ENCODE data around the gene PFKFB1.
"Not testable (repeated sequence)": the region's sequence is repeated elsewhere in the genome, so short reads cannot be mapped to it uniquely, and the experiment has no call there.

Gene PFKFB1

GRCh38 chrX:54992911-54993622 lies 921 bp downstream of the PFKFB1 start:
- DNase-seq: no peak

GRCh38 chrX:54991706-54992105 lies 2.3 kb downstream of the PFKFB1 start:
- DNase-seq: no peak

GRCh38 chrX:54983306-54983705 lies 10.7 kb downstream of the PFKFB1 start:
- not testable (repeated sequence) for DNase-seq

- DNase-seq: no peak
Measured at GRCh38 chrX:54980334-54980733, 13.7 kb downstream of the PFKFB1 start.

- DNase-seq: no peak
Measured at GRCh38 chrX:54979432-54979831, 14.6 kb downstream of the PFKFB1 start.

- DNase-seq: no peak
Measured at GRCh38 chrX:54978448-54978847, 15.5 kb downstream of the PFKFB1 start.

- DNase-seq: no peak
Measured at GRCh38 chrX:54977387-54977786, 16.6 kb downstream of the PFKFB1 start.

- no peak for DNase-seq
Measured at GRCh38 chrX:54964766-54965497, 29.1 kb downstream of the PFKFB1 start.

- no peak for DNase-seq
Measured at GRCh38 chrX:54961750-54962149, 32.2 kb downstream of the PFKFB1 start.

- DNase-seq: no peak
Measured at GRCh38 chrX:54950730-54951375, 43.1 kb downstream of the PFKFB1 start.

- DNase-seq: no peak
Measured at GRCh38 chrX:54945224-54945623, 48.8 kb downstream of the PFKFB1 start.

- no peak for DNase-seq
Measured at GRCh38 chrX:54944816-54945215, 49.2 kb downstream of the PFKFB1 start.

- no peak for DNase-seq
Measured at GRCh38 chrX:54937416-54937815, 56.6 kb downstream of the PFKFB1 start.

GRCh38 chrX:54935306-54935705 lies 58.7 kb downstream of the PFKFB1 start:
- no peak for DNase-seq

- no peak for DNase-seq
Measured at GRCh38 chrX:54934890-54935289, 59.1 kb downstream of the PFKFB1 start.

- DNase-seq: no peak
Measured at GRCh38 chrX:54934058-54934457, 59.9 kb downstream of the PFKFB1 start.

GRCh38 chrX:54933150-54933826 lies 60.7 kb downstream of the PFKFB1 start:
- DNase-seq: no peak

GRCh38 chrX:54931107-54931506 lies 62.9 kb downstream of the PFKFB1 start:
- no peak for DNase-seq

GRCh38 chrX:54930291-54931049 lies 63.5 kb downstream of the PFKFB1 start:
- no peak for DNase-seq

- DNase-seq: no peak
Measured at GRCh38 chrX:54928876-54929275, 65.1 kb downstream of the PFKFB1 start.

GRCh38 chrX:54926978-54927377 lies 67.0 kb downstream of the PFKFB1 start:
- DNase-seq: no peak

GRCh38 chrX:54923376-54923775 lies 70.6 kb downstream of the PFKFB1 start:
- no peak for DNase-seq

GRCh38 chrX:54922547-54922946 lies 71.4 kb downstream of the PFKFB1 start:
- no peak for DNase-seq

Data from T-helper 9 cell (primary cell).